ENCODE data around the gene KRTAP10-3.
"Not testable (repeated sequence)": the region's sequence is repeated elsewhere in the genome, so short reads cannot be mapped to it uniquely, and the experiment has no call there.

KRTAP10-3 gene

GRCh38 chr21:44590311-44590721, 31.7 kb upstream of the KRTAP10-3 start:
- no peak for DNase-seq (ENCODE audit: low spot score)

- no peak for DNase-seq (ENCODE audit: low spot score)
These were observed 31.2 kb upstream of the KRTAP10-3 start for GRCh38 chr21:44589586-44590305.

- DNase-seq (ENCODE audit: low spot score), result no peak
These were observed 30.5 kb upstream of the KRTAP10-3 start for GRCh38 chr21:44589094-44589493.

GRCh38 chr21:44585892-44586291, 27.3 kb upstream of the KRTAP10-3 start:
- DNase-seq (ENCODE audit: low spot score), result no peak

GRCh38 chr21:44583800-44584147, 25.2 kb upstream of the KRTAP10-3 start:
- DNase-seq (ENCODE audit: low spot score), result no peak

- DNase-seq (ENCODE audit: low spot score), result no peak
These were observed 24.6 kb upstream of the KRTAP10-3 start for GRCh38 chr21:44583089-44583799.

- no peak for DNase-seq (ENCODE audit: low spot score)
These were observed 23.5 kb upstream of the KRTAP10-3 start for GRCh38 chr21:44582055-44582454.

GRCh38 chr21:44581158-44581557, 22.6 kb upstream of the KRTAP10-3 start:
- DNase-seq (ENCODE audit: low spot score), result no peak

- DNase-seq (ENCODE audit: low spot score), result not testable (repeated sequence)
These were observed 21.7 kb upstream of the KRTAP10-3 start, which contains the start of gene KRTAP10-5 for GRCh38 chr21:44580231-44580821. Gene KRTAP10-5, minus strand, starts transcription at chr21:44580604. Its CDS starts 26 bp downstream, at chr21:44580578.

- no peak for DNase-seq (ENCODE audit: low spot score)
These were observed 21.2 kb upstream of the KRTAP10-3 start for GRCh38 chr21:44579833-44580144.

GRCh38 chr21:44579056-44579832, 20.6 kb upstream of the KRTAP10-3 start:
- no peak for DNase-seq (ENCODE audit: low spot score)

- DNase-seq (ENCODE audit: low spot score), result no peak
These were observed 19.9 kb upstream of the KRTAP10-3 start for GRCh38 chr21:44578371-44579055.

- no peak for DNase-seq (ENCODE audit: low spot score)
These were observed 17.4 kb upstream of the KRTAP10-3 start for GRCh38 chr21:44576025-44576420.

GRCh38 chr21:44575307-44576024, 16.9 kb upstream of the KRTAP10-3 start:
- DNase-seq (ENCODE audit: low spot score), result no peak

- no peak for DNase-seq (ENCODE audit: low spot score)
These were observed 16.1 kb upstream of the KRTAP10-3 start for GRCh38 chr21:44574457-44575306.

GRCh38 chr21:44573630-44574456, 15.2 kb upstream of the KRTAP10-3 start, which contains the start of gene KRTAP10-4:
Gene KRTAP10-4, plus strand, starts transcription at chr21:44573729. Its CDS starts 30 bp downstream, at chr21:44573759.
- DNase-seq (ENCODE audit: low spot score), result not testable (repeated sequence)

- no peak for DNase-seq (ENCODE audit: low spot score)
These were observed 14.5 kb upstream of the KRTAP10-3 start for GRCh38 chr21:44572959-44573583.

GRCh38 chr21:44571844-44572782, 13.5 kb upstream of the KRTAP10-3 start:
- DNase-seq (ENCODE audit: low spot score), result no peak

Measured in hematopoietic multipotent progenitor cell treated with erythropoietin and hydrocortisone succinate and interleukin-3 and kit ligand, for 15 days (in vitro differentiated cells).